ENCODE data around the gene IKZF1. TPM values are rescaled to one million over a fixed set of nuclear protein-coding genes. Genes with fewer than 3 reads are reported as not detected.

IKZF1 gene
- total RNA-seq, 1 donor from 2014 or later, result 44.9 TPM

GRCh38 chr7:50308532-50309385 lies 4.2 kb downstream of the IKZF1 start:
- Histone ChIP-seq H3K4me3 (peak overlapping the region in 1 of 2 donors; percentile 11), H3K36me3 (no peaks in the 10 kb centered on the region), H3K27me3 (no peaks in the 10 kb centered on the region), H3K27ac (peak overlapping the region; percentile 18), H3K4me1 (no peaks in the 10 kb centered on the region), H3K9me3 (no peaks in the 10 kb centered on the region)
- intact Hi-C loops (cut with DNase I), result no loop called here
- DNase-seq (ENCODE audit: extremely low spot score in 2 of 2), result no peak
- no peak for TF ChIP-seq POLR2A (IDR thresholded peaks at IDR 0.05)
- TF ChIP-seq, protein P1, sequence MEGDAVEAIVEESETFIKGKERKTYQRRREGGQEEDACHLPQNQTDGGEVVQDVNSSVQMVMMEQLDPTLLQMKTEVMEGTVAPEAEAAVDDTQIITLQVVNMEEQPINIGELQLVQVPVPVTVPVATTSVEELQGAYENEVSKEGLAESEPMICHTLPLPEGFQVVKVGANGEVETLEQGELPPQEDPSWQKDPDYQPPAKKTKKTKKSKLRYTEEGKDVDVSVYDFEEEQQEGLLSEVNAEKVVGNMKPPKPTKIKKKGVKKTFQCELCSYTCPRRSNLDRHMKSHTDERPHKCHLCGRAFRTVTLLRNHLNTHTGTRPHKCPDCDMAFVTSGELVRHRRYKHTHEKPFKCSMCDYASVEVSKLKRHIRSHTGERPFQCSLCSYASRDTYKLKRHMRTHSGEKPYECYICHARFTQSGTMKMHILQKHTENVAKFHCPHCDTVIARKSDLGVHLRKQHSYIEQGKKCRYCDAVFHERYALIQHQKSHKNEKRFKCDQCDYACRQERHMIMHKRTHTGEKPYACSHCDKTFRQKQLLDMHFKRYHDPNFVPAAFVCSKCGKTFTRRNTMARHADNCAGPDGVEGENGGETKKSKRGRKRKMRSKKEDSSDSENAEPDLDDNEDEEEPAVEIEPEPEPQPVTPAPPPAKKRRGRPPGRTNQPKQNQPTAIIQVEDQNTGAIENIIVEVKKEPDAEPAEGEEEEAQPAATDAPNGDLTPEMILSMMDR (IDR thresholded peaks at IDR 0.05), result no peak
- TF ChIP-seq POLR2AphosphoS5 (IDR thresholded peaks at IDR 0.05; ENCODE audit: insufficient read depth in 1 of 2, low read depth in 1 of 2), result no peak

DNA sequence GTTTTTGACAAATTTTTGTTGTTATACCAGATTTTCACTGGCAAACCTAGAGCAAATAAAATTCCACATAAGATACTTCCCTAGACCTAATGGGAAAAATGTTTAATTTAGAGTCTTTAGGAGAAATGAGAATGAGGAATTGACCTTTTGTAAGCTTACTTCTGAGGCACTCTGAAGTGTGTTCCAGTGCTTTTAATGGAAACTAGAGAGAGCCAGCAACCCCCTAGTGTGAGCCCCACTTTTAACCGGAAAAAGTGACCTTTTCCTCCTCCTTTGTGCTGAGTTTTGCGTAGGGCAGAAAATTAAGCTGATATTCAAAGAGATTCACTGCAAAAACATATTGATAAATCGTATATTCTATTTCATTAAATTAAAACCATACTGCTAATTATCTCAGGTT lies 5.2 kb downstream of the IKZF1 start:
- intact Hi-C loops (cut with DNase I), result no loop called here
- Histone ChIP-seq H3K4me3 (peak overlapping the region in 1 of 2 donors; percentile 11), H3K9me3 (no peaks in the 10 kb centered on the region), H3K27me3 (no peaks in the 10 kb centered on the region), H3K4me1 (no peaks in the 10 kb centered on the region), H3K27ac (no peak overlapping the region), H3K36me3 (no peaks in the 10 kb centered on the region)
- no peak for DNase-seq (ENCODE audit: extremely low spot score in 2 of 2)
- TF ChIP-seq, protein P1 (IDR thresholded peaks at IDR 0.05), result no peak

DNA sequence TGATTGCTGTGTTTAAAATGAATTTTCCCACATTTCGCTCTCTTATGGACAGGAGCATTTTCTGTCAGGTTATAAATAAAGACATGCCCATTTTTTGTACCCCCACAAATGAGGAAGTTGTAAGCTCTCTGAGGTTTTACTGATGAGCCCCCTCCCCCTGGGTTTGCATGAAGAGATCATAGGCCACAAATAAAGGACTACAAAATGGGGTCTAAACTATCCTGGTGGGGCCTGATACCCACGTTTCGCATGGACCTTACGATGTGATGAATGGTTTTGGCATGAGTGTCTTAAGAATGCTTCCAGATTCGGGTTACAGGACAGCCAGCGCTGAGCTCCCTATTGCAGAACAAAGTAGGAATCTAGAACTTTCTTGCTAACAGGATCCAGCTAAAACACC lies 5.8 kb downstream of the IKZF1 start:
- no peak overlapping the region for H3K4me3 ChIP-seq
- intact Hi-C loops (cut with DNase I), result no loop called here

DNA sequence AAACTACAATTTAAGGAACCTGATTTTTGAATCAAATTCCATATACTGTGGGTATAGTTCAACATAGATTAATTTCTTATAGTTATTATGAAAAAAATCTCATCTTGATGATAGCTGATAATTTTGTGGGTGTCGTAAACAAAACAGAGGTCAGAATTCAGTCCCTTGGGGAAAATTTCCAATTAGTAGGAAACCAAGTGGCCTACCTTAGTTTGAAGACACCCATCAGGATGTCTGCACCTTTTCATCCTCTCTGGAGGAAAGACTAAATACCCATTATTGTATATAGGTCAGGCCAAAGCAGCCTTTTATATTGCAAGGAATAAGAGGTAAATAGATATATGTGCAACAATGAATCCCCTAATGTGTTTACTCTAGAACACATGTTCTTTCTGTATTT lies 6.4 kb downstream of the IKZF1 start:
- H3K27me3 ChIP-seq, result no peaks in the 10 kb centered on the region

More for the DNA sequence above, 5.8 kb downstream of the IKZF1 start:
- no peak overlapping the region for H3K27ac ChIP-seq
- H3K9me3 ChIP-seq, result no peaks in the 10 kb centered on the region
- DNase-seq (ENCODE audit: extremely low spot score in 2 of 2), result no peak
- H3K27me3 ChIP-seq, result no peaks in the 10 kb centered on the region
- TF ChIP-seq POLR2A (IDR thresholded peaks at IDR 0.05) (no peak), POLR2AphosphoS5 (IDR thresholded peaks at IDR 0.05; ENCODE audit: insufficient read depth in 1 of 2, low read depth in 1 of 2) (no peak)
- TF ChIP-seq, protein P1 (IDR thresholded peaks at IDR 0.05), result no peak
- H3K4me1 ChIP-seq, result no peaks in the 10 kb centered on the region
- no peaks in the 10 kb centered on the region for H3K36me3 ChIP-seq

More for the DNA sequence above, 6.4 kb downstream of the IKZF1 start:
- Histone ChIP-seq H3K4me1 (no peaks in the 10 kb centered on the region), H3K4me3 (no peak overlapping the region), H3K27ac (peak overlapping the region; percentile 13), H3K9me3 (no peaks in the 10 kb centered on the region), H3K36me3 (no peaks in the 10 kb centered on the region)
- intact Hi-C loops (cut with DNase I), result no loop called here
- DNase-seq (ENCODE audit: extremely low spot score in 2 of 2), result no peak
- TF ChIP-seq POLR2A (IDR thresholded peaks at IDR 0.05), result no peak
- TF ChIP-seq, protein P1 (IDR thresholded peaks at IDR 0.05), result no peak
- no peak for TF ChIP-seq POLR2AphosphoS5 (IDR thresholded peaks at IDR 0.05; ENCODE audit: insufficient read depth in 1 of 2, low read depth in 1 of 2)
